Suprapubic skin (tissue), 4 donors: ENCODE results near the gene SCFD2.

Experiments
- POLR2A ChIP-seq, 2 donors: fragments of 450-650 bp; IDR thresholded peaks; one replicate each; pipeline ENCODE4 v1.6.1; 2017; ENCODE audit warnings: antibody characterized with exemption in 2 of 2, mild to moderate bottlenecking in 2 of 2, moderate library complexity in 2 of 2
- POLR2AphosphoS5 ChIP-seq, 3 donors: sonication (generic); formaldehyde crosslinking; IDR thresholded peaks; one replicate each; pipeline ENCODE4 v1.6.1; 2017; ENCODE audit warnings: antibody characterized with exemption in 3 of 3
- TF ChIP-seq, protein P1 (sequence below), 2 donors: fragments of 200-600 bp in 1 of 2; fragments of 450-650 bp in 1 of 2; sonication (generic) in 1 of 2; IDR thresholded peaks; one replicate each; pipeline ENCODE4 v1.5.1; 2016 to 2019; ENCODE audit warnings: antibody characterized with exemption in 2 of 2, mild to moderate bottlenecking in 1 of 2, moderate library complexity in 1 of 2

DNA sequence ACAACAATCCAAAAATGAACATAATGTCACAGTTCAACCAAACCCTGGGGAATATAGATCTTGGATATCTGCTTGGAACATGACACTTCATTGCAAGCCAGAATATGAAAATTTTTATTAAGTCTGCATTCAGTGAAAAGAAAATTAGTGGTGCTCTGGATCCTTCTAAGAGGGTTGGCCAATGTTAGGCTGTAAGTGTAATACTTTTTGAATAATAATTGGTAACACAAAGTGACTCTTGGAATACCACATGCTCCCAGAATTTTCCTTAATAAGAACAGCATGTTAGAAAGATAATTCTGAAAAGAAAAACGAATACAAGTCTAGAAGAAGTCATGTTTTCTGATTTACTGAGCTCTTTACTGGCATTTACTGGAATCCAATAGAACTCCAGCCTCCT, 328.0 kb downstream of the SCFD2 start:
- TF ChIP-seq, protein P1, sequence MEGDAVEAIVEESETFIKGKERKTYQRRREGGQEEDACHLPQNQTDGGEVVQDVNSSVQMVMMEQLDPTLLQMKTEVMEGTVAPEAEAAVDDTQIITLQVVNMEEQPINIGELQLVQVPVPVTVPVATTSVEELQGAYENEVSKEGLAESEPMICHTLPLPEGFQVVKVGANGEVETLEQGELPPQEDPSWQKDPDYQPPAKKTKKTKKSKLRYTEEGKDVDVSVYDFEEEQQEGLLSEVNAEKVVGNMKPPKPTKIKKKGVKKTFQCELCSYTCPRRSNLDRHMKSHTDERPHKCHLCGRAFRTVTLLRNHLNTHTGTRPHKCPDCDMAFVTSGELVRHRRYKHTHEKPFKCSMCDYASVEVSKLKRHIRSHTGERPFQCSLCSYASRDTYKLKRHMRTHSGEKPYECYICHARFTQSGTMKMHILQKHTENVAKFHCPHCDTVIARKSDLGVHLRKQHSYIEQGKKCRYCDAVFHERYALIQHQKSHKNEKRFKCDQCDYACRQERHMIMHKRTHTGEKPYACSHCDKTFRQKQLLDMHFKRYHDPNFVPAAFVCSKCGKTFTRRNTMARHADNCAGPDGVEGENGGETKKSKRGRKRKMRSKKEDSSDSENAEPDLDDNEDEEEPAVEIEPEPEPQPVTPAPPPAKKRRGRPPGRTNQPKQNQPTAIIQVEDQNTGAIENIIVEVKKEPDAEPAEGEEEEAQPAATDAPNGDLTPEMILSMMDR (IDR thresholded peaks at IDR 0.05), result no peak
- TF ChIP-seq POLR2AphosphoS5 (IDR thresholded peaks at IDR 0.05) (no peak), POLR2A (IDR thresholded peaks at IDR 0.05) (no peak)
